GM19239 (cell line): ENCODE data around the gene ANGEL1.

Experiments
- DNase-seq: peaks from one replicate; pipeline ENCODE4 v3.0.0; 2011; ENCODE audit warnings: low spot score; ENCODE audit not compliant: insufficient read length
- FAIRE-seq: peaks from 2 replicates; lab custom pipeline; 2011; peaks lifted over from hg19 to GRCh38; lab: Jason Lieb, UNC

Gene ANGEL1

DNA sequence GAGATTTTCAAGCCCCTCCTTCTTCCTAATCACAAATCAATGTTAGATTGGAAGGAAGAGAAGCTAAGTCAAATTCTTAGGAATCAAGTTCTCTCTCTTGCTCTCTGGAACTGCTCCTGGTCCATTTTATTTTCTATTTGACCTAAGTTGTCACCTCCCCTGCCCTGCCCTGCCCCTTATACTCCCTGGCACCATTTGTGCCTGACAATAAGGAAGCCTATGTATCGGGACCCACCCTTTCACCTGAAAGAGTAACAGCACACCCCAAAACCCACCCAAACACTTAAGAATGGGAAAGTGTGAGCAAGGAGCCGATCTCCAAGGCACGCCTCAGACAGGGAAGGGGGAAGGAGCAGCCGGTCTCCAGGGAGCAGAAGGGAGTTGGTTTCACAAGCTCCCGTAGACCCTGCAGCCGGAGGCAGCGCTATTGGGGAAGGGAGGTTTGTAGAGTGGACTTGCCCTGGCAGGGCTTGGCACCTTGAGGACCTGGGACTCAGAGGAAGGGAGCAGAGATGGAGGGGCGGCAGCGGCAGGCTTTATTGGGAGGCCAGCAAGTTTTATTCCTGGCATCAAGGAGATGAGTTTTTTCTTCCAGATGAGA, 15.1 kb upstream of the ANGEL1 start:
- FAIRE-seq (no peak), DNase-seq (no peak)

DNA sequence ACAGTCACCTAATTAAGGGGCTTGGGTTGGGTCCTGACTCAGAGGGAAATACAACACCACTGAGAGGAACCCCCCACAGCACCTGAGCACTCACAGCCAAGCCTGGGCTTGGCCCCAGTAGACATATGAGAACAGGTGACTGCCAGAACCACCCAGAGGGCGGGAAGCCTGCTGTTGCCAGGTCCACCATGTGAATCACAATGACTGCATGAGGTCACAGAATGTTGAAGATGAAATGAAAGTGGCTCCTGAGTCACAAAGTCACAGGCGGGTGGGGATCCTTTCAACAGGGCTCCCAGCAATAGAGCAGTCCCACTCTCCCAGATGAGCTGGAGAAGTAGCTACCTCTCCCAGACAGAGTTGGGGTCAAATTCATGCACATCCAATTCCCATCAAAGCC, 13.4 kb upstream of the ANGEL1 start, which contains the start of gene LRRC74A:
Gene LRRC74A (plus strand): TSS at position 287 of the 400 bp plus-strand sequence. CDS start 290 bp downstream, outside the sequence.
- no peak for FAIRE-seq
- DNase-seq, result no peak

DNA sequence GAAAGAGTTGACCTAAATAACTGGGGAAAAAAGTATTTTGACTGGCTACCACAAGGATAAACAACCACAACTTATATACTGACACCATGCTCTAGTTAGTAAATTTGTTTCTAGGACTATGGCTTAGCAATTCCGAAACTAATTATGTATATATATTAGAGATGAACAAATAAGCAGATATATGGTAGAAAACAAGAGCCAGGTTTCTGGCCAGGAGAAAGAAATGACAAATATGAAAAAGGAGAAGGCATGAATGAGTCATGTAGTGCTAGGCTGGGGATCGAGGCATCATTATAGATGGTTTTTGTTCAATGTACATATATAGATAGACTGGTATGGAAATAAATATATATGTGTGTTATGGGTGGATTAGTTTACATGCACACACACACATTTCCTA, 8.0 kb upstream of the ANGEL1 start:
- DNase-seq, result no peak

DNA sequence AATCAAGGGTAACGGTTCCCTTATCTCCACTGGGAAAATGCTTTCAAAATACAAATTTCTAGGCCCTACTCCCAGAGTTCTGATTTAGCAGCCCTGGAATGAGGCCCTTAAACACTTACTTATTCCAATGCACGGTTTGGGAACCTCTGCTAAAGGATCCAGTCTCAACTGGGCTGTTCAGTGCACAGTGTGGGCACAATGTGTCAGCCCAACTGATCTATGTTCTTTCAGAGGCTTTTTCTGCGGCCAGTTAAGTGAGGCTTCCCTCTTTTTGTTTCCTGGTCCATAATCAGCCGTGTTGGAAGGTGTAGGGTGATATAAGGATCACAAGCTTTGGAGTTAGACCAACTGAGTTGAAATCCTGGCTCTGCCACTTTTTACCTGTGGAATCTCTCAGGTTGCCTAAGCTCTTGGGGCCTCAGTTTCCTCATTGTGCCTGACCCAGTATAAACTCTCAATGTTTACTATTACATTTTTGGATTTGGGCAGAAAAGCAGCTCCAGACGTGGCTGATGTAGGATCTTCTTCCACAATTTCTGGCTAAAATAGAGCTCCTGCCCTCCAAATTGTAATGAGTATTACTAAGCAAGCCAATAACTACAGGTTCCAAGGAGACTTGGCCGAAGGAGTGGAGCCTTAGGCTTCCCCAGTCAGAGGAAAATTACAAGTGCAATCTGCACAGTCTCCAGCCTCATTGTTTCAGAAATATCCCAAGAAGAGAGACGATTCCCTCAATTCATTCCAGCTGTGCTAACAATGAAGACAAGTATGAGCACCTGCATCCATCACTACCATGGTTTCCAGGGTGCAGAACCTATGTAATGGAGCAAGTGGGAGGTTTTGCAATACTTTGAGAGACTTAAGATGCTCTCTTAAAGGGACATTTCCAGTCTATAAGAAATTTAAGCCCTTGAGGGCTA, 2.3 kb upstream of the ANGEL1 start:
- no peak for FAIRE-seq

More for the DNA sequence above, 8.0 kb upstream of the ANGEL1 start:
- no peak for FAIRE-seq

DNA sequence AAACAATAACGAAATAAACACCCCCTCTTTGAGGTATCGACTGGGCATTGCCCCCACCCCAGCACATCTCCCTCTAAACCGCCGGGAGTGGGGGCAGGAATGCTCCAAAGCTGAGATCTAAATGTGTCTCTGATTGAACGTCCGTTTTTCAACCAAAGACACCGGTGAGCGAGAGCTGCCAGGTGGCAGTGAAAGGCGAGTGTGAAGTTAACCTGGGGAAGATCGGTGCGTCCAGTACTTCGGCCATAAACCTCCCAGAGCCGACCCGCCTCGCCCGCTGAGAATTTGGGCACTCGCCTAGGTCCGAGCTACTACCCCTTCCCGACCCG, 625 bp downstream of the ANGEL1 start:
- FAIRE-seq, result peak; percentile 82
- DNase-seq, result no peak

More for the DNA sequence above, 2.3 kb upstream of the ANGEL1 start:
- no peak for DNase-seq

DNA sequence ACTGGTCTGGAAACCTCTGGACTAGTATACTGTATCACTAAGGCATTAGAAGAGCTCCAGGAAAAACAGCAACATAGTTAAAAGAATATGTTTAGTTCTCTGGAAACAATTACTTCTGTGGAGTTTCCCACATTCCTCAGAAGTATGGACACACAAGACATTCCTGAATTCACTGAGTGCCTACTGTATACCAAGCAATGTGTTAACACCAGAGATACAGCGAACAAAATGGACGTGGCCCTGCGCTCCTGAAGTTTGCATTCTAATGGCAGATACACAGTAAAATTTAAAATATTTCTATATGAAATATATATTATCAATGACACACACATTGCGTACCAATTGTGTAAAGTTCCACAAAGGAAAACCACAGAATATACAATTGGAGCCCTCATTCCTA, 1.1 kb downstream of the ANGEL1 start:
- DNase-seq (no peak), FAIRE-seq (no peak)

DNA sequence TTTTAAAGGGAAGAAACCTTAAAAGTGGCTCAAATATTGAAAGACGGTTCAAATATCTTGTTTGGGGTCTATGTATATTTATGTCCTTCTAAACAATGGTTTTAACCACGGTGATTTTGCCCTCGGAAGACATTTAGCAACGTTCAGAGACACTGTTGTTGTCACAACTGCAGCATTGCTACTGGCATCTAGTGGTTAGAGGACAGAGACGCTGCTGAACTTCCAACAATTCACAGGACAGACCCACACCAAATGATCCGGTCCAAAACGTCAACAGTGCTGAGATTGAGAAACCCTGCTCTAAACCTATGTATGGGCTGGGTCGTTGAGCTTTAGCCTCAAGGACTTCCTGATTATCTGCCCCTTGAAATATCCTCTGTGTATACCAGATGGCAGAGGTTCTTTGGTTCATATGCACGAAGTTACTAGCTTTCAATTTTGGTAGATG, 1.7 kb downstream of the ANGEL1 start:
- FAIRE-seq, result peak; percentile 95
- DNase-seq, result no peak

DNA sequence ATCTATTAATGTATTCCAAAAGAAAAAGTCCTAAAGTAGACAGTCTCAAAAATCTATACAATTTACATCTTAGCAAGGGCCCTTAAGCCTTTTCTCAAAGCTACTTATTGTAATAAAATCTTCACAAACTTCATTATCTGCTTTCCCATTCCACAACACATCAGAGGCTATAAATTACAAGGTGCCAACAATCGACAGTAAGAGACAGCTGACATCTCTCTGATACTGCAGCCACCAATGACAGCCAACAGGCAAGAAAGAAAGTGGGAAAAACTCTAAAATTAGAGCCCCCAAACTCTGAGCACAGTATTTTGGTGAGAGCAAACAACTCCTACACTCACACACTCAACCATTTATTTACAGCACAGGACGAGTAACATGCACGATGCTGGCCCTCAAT, 2.2 kb downstream of the ANGEL1 start:
- FAIRE-seq (peak; percentile 23), DNase-seq (no peak)

DNA sequence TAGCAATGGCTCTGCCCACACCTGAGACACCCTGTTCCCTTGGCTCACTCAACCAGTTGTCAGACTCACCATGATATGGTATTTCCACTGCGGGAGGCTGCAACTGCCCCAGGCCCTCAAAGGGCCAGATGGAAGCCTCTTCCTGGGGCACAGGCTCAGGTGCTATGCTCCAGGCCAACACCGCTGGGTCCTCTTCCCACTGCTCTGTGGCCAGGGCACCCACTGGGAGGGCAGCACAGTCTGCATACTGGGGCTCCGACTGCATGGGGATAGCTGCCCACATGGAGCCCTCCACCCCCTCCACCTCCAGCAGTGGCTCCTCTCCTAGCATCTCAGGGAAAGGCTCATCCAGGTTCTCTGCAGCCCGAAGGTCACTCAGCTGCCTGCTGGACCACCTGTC, 3.7 kb downstream of the ANGEL1 start:
- DNase-seq (no peak), FAIRE-seq (no peak)

DNA sequence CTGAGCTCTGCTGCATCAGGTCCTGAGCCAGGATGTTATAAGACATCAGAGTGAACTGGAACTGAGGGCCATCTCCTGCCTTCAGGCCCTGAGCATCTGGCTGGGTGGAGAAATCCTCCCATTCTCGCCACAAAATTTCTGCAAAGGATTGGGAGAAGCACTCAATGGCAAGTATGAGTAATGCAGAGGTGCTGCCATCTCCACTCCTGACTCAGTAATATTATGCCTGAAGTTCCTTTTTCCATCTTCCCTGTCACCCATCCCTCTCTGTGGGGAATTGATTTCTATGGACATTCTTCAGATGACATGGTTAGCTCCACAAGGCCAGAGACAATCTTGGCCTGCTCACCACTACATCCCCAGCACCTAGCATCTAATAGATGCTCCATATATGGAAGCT, 4.7 kb downstream of the ANGEL1 start:
- FAIRE-seq, result no peak
- DNase-seq, result no peak

DNA sequence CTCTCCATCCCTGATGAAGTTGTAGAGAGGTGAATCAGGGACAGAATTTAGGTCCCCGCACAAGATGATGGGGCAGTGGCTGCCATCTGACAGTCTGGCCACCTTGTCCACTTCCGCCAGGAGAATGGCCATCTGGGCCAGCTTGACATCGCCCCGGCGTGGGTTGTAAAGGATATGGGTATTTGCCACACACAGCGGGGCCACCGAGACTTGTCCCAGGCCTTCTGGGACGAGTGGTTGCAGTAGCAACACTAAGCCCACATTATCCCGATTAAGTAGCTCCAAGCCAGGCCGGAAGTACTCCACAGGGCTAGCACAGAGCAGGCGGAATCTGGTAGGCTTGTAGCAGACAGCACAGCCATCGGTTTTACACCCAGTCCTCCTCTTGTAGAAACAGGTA, 6.2 kb downstream of the ANGEL1 start:
- no peak for FAIRE-seq
- no peak for DNase-seq

DNA sequence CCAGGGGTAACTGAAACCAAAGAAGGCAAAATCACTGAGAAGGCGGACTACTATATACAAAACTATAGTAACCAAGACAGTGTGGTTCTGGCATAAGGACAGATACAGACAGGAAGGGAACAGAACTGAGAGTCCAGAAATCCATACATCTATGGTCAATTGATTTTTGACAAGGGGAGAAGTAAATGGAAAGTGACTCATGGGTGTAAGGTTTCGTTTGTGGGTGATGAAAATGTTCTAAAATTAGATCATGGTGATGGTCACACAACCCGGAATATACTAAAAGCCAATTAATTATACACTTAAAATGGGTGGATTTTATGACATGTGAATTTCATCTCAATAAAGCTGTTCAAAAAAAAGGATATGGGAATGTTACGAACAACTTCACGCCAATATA, 18.7 kb downstream of the ANGEL1 start:
- DNase-seq (no peak), FAIRE-seq (no peak)

DNA sequence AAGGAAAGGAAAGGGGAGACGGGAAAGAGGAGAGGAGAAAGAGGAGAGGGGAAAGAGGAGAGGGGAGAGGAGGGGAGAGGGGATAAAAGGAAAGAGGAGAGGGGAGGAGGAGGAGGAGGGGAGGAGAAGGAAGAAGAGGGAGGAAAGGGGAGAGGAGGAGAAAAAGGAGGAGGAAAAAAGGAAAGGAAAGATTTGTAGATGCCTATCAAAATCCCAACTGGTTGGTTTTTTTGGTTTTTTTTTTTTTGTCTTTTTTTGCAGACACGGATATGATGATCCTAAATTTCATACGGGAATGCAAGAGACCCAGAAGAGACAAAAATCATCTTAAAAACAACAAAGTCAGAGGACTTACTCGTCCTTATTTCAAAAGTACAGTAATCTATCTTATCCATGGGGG, 19.4 kb downstream of the ANGEL1 start:
- DNase-seq, result no peak
- FAIRE-seq, result no peak

DNA sequence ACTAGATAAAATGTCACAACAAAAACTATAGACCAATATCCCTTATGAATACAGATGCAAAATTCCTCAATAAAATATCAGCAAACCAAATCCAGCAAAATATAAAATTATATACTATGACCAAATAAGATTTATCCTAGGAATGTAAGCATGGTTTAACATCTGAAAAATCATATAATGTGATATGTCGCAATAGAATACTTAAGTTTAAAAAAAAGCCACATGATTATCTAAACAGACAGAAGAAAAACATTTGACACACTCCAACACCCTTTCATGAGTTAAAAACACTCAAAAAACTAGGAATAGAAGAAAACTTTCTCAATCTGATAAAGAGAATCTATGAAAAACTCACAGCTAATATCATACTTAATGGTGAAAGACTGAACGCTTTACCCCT, 20.3 kb downstream of the ANGEL1 start:
- DNase-seq (no peak), FAIRE-seq (peak; percentile 37)

DNA sequence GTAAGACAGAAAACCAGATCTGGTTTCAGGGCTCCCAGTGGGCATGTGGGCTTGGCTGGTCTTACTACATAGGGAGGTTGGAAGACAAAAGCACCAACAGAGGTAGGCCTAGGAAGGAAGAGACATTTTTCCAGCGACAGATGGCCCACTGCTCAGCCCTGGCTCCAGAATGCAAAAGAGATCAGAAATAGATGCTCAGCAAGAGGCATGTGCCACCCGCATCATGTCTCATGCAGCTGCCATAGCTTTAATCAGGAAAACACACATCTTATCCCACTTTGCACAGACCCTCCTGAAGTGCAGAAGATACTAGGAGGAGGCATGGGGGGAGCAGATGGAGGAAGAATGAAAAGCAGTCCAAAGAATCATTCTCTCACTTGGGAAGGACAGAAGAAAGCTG, 26.1 kb downstream of the ANGEL1 start:
- DNase-seq (no peak), FAIRE-seq (no peak)

DNA sequence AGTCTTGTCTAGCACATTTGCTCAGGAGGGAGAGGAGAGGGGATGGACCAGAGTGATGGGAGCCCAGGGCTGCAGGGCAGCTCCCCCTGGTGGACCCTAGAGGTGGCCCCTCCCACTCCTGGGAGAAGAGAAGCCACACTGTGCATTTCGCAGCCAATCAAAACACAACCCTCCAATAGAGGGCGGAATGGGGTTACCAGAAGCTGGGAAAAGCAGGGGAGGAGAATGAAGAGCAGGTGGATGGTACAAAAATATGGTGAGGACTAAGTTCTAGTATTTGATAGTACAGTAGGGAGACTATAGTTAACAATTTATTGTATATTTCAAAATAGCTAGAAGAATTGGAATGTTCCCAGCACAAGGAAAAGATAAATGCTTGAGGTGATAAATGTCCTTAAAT, 27.8 kb downstream of the ANGEL1 start:
- DNase-seq (peak; percentile 83), FAIRE-seq (peak; percentile 78)

DNA sequence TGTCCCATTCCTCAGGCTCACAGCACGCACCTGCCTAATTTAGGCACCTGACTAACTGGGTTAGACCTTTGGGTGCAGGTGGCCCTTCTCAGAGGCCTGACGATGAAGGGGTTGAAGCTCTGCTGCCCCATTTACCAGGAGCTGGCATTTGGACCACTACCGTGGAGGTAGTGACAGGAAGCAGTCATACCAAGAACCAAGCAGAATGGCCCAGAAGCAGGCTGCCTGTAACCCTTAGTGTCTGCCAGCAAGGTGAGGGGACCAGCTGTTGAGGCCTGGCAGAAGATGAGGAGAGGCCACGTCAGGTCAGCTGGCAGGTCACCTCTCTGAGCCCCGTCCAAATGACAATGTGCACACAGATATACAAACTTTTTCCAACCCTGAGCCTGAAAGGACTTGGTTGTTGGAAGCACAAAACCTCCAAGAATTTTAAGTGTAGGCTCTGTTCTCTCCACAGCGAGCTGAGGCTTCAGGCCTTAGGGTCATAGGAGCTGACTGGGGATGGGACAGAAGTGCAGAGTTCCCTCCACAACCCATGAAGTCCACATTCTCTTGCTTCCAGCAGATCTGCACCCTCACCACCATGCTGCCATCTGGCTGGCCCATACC, 28.3 kb downstream of the ANGEL1 start:
- DNase-seq (no peak), FAIRE-seq (no peak)

DNA sequence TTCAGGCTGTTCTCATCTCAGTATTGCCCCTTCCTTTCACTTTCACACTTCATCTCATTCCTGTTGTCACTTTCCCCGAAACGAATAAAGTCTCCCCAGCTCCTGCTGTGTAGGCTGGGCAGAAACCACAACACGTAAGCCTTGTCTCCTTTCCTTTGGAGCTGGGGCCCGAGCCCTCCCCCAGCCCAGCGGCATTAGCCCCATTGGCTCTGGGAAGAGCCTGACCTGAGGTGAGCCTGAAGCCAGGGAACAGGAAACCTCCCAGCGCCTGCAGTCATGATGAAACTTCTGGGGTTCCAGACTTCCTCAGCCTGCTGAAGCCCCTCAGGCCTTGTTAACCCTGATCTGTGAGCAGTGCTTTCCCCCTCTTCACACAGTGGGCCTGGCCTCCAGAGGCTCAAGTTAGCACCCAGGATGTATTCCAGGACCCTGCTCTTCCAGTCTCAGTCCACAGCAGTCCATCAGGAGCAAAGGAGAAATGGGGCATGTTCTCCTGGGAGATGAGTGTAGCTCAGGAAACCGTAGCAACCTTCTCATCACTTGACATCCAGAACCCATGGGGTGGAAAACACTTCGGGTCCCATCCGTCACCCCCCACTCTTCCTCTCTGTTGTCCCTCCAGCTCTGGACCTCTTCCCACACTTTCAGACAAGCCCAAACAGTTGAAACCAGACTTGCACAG, 29.7 kb downstream of the ANGEL1 start:
- peak; percentile 84 for FAIRE-seq
- DNase-seq, result peak; percentile 36

DNA sequence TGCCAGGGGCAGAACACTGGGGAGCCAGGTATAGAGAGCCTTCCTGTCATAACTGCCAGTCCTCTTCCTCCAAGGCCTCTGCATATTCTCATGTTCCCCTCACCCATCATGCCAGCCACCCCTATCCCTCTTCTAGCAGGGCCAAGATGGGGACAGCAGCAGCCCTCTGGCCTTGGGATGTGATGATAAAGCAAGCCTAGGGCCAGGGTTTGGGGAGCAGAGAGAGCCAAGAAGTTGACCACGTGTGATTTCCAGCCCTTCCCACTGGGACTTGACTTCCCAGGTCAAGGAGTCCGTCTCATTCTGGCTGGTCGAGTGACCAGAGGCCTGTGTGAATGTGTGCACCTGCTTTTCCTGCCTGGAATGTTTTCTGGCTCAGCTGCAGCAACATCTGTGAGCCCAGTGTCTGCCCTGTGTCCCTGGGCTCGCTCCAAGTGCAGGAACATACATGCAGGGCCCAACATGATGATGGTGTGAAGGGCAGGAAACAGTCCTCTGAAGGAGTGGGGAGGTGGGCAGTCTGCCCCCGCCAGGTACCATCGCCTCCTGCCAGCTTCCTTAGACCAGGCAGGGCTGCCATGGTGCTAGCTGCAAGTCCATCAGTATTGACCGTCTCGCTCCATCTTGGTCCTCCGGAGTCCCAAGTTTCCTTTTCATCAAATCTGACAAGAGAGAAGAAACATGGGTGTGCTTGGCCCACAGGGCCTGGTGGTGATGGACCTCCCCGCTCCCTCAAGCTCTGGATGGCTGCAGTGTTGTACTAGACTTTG, 30.4 kb downstream of the ANGEL1 start:
- no peak for FAIRE-seq

DNA sequence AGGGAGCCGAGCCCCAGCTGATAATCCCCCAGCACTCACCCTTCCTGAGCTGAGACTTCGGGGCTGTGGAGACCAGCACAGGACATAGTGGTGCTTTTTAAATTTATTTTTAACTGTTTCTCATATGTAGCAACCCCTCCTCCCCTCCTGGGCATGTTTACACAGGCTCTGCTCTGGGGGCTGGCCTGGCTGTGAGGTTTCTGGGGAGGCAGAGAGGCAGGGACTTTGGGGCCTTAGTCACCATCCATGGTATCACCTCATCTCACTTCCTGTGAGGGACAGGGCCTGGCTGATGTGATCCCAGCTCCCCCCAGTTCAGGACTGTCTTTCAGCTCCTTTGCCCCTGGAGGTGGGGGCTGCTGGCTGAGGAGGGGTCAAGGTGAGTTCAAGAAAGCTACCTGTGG, 31.0 kb downstream of the ANGEL1 start:
- no peak for DNase-seq
- FAIRE-seq, result no peak

More for the DNA sequence above, 30.4 kb downstream of the ANGEL1 start:
- no peak for DNase-seq
